Brain microvascular endothelial cell (primary cell): ENCODE results near the gene NSMCE1.
"Not testable (repeated sequence)": the region's sequence is repeated elsewhere in the genome, so short reads cannot be mapped to it uniquely, and the experiment has no call there.

Source experiments
- DNase-seq: peaks from one replicate; pipeline ENCODE4 v3.0.0-alpha.2; 2020
- H3K27ac ChIP-seq: fragments of 250-450 bp; sonication (Bioruptor Pico); 2 replicates; pipeline ENCODE4 v1.5.1; 2020; ENCODE audit warnings: mild to moderate bottlenecking, moderate library complexity
- H3K27me3 ChIP-seq: fragments of 250-450 bp; sonication (Bioruptor Pico); replicated peaks from 2 replicates; pipeline ENCODE4 v1.5.1; 2020; ENCODE audit warnings: mild to moderate bottlenecking
- H3K36me3 ChIP-seq: fragments of 250-450 bp; sonication (Bioruptor Pico); replicated peaks from 2 replicates; pipeline ENCODE4 v1.5.1; 2020; ENCODE audit warnings: mild to moderate bottlenecking
- H3K4me3 ChIP-seq: 2 replicates; pipeline ENCODE4 v1.5.1; 2011; ENCODE audit warnings: low read depth, mild to moderate bottlenecking, control low read depth, low read length, moderate library complexity
- CTCF ChIP-seq: IDR thresholded peaks from 2 replicates; pipeline ENCODE4 v1.5.1; 2011; ENCODE audit warnings: low read depth, mild to moderate bottlenecking, moderate library complexity, low read length, control low read depth, inconsistent platforms; ENCODE audit errors: missing control alignments
- in situ Hi-C: cut with HindIII; loops from 2 replicates; pipeline ENCODE4 v1.10.0; 2017; ENCODE audit warnings: low sequenced_read_pairs, low pct_ligation_motif_present

NSMCE1 gene

GRCh38 chr16:27293343-27293742 is 24.8 kb upstream of the NSMCE1 start:
- Histone ChIP-seq H3K36me3 (no peaks in the 10 kb centered on the region), H3K27ac (no peak overlapping the region), H3K27me3 (no peaks in the 10 kb centered on the region), H3K4me3 (no peak overlapping the region)
- TF ChIP-seq CTCF, result no peak
- DNase-seq, result no peak
- in situ Hi-C loops, result no loop called here

GRCh38 chr16:27291722-27292240 is 23.2 kb upstream of the NSMCE1 start:
- H3K27ac ChIP-seq, result no peak overlapping the region
- H3K36me3 ChIP-seq, result no peaks in the 10 kb centered on the region
- H3K4me3 ChIP-seq, result no peak overlapping the region
- no peak for TF ChIP-seq CTCF
- no peak for DNase-seq
- H3K27me3 ChIP-seq, result no peaks in the 10 kb centered on the region
- in situ Hi-C loops, result no loop called here

GRCh38 chr16:27291106-27291505 is 22.5 kb upstream of the NSMCE1 start:
- no peak for TF ChIP-seq CTCF

GRCh38 chr16:27290562-27290961 is 22.0 kb upstream of the NSMCE1 start:
- no peak for TF ChIP-seq CTCF
- in situ Hi-C loops, result no loop called here
- no peak overlapping the region for H3K4me3 ChIP-seq
- H3K36me3 ChIP-seq, result no peaks in the 10 kb centered on the region
- H3K27ac ChIP-seq, result no peak overlapping the region
- no peaks in the 10 kb centered on the region for H3K27me3 ChIP-seq
- DNase-seq, result no peak

More at GRCh38 chr16:27291106-27291505, 22.5 kb upstream of the NSMCE1 start:
- Histone ChIP-seq H3K27ac (no peak overlapping the region), H3K36me3 (no peaks in the 10 kb centered on the region), H3K4me3 (no peak overlapping the region), H3K27me3 (no peaks in the 10 kb centered on the region)
- in situ Hi-C loops, result no loop called here
- DNase-seq, result no peak

GRCh38 chr16:27289669-27290068 is 21.1 kb upstream of the NSMCE1 start:
- no peaks in the 10 kb centered on the region for H3K27me3 ChIP-seq
- in situ Hi-C loops, result no loop called here
- no peak for TF ChIP-seq CTCF
- DNase-seq, result no peak
- no peaks in the 10 kb centered on the region for H3K36me3 ChIP-seq
- no peak overlapping the region for H3K27ac ChIP-seq
- no peak overlapping the region for H3K4me3 ChIP-seq

GRCh38 chr16:27288313-27288712 is 19.7 kb upstream of the NSMCE1 start:
- H3K36me3 ChIP-seq, H3K27ac ChIP-seq, DNase-seq, H3K4me3 ChIP-seq, H3K27me3 ChIP-seq, in situ Hi-C loops: not testable (repeated sequence)
